IPS-18a (cell line): Measurements from ENCODE around the gene PITPNM1.
A peak's percentile ranks its signal among the peaks of the same experiment; 100 is the strongest.
"Not testable (repeated sequence)": the region's sequence is repeated elsewhere in the genome, so short reads cannot be mapped to it uniquely, and the experiment has no call there.

ENCODE experiments used
- H3K27ac ChIP-seq: one replicate; pipeline ENCODE4 v1.5.1; 2013; ENCODE audit warnings: low read length
- H3K27me3 ChIP-seq: one replicate; pipeline ENCODE4 v1.6.1; 2013; ENCODE audit warnings: mild to moderate bottlenecking, low read length; ENCODE audit not compliant: control insufficient read depth, insufficient read depth
- H3K36me3 ChIP-seq: one replicate; pipeline ENCODE4 v1.6.1; 2013; ENCODE audit warnings: low read depth, low read length; ENCODE audit not compliant: control insufficient read depth
- H3K4me1 ChIP-seq: one replicate; pipeline ENCODE4 v1.6.1; 2013; ENCODE audit warnings: low read depth, low read length; ENCODE audit not compliant: control insufficient read depth
- H3K4me3 ChIP-seq: one replicate; pipeline ENCODE4 v1.5.1; 2013; ENCODE audit warnings: low read length
- H3K9ac ChIP-seq: one replicate; pipeline ENCODE4 v1.6.1; 2013; ENCODE audit warnings: mild to moderate bottlenecking, low read length, moderate library complexity
- H3K9me3 ChIP-seq: one replicate; pipeline ENCODE4 v1.6.1; 2013; ENCODE audit warnings: low read depth, low read length; ENCODE audit not compliant: control insufficient read depth

The PITPNM1 gene

DNA sequence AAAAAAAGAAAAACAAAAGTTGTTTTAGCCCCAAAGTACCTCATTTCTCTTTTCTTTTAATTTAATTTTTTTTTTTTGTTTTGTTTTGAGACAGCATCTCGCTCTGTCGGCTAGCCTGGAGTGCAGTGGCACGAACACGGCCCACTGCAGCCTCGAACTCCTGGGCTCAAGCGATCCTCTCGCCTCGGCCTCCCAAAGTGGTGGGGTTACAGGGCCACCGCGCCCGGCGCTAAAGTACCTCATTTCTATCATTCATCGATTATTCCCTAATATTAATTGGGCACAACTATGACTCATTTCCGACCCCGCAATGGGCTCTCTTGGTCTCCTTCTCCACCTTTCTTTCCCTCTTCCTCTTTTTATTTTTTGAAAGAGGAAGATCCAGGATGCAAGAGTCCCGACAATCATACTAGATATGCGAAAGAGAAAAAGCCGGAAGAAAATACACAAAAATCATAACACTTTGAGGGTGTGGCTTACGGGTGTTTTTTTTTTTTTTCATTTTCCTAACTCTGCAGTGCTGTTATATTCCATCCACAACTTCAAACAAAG is 22.8 kb downstream of the PITPNM1 start:
- no peaks in the 10 kb centered on the region for H3K4me1 ChIP-seq
- H3K4me3 ChIP-seq: peak overlapping the region; percentile 67
- H3K9me3 ChIP-seq: no peaks in the 10 kb centered on the region
- peaks cover 13% of the 10 kb centered on the region for H3K27me3 ChIP-seq
- no peaks in the 10 kb centered on the region for H3K36me3 ChIP-seq
- no peak overlapping the region for H3K27ac ChIP-seq
- peak overlapping the region; percentile 22 for H3K9ac ChIP-seq

DNA sequence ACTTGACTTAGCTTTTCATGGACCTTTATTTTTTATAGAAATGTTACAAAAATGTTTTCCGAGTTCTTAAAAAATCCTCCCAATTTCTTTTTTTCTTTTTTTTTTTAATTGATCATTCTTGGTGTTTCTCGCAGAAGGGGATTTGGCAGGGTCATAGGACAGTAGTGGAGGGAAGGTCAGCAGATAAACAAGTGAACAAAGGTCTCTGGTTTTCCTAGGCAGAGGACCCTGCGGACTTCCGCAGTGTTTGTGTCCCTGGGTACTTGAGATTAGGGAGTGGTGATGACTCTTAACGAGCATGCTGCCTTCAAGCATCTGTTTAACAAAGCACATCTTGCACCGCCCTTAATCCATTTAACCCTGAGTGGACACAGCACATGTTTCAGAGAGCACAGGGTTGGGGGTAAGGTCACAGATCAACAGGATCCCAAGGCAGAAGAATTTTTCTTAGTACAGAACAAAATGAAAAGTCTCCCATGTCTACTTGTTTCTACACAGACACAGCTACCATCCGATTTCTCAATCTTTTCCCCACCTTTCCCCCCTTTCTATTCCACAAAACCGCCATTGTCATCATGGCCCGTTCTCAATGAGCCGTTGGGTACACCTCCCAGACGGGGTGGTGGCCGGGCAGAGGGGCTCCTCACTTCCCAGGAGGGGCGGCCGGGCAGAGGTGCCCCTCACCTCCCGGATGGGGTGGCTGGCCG is 27.7 kb downstream of the PITPNM1 start:
- not testable (repeated sequence) for H3K4me1 ChIP-seq, H3K27me3 ChIP-seq, H3K9ac ChIP-seq, H3K27ac ChIP-seq, H3K36me3 ChIP-seq, H3K4me3 ChIP-seq, H3K9me3 ChIP-seq

DNA sequence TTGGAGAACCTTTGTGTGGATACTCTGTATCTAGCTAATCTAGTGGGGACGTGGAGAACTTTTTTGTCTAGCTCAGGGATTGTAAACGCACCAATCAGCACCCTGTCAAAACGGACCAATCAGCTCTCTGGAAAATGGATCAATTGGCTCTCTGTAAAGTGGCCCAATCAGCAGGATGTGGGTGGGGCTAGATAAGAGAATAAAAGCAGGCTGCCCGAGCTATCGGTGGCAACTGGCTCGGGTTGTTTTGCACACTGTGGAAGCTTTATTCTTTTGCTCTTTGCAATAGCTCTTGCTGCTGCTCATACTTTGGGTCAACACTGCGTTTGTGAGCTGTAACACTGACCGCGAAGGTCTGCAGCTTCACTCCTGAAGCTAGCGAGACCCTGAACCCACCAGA is 28.5 kb downstream of the PITPNM1 start:
- not testable (repeated sequence) for H3K27me3 ChIP-seq, H3K27ac ChIP-seq, H3K4me3 ChIP-seq, H3K36me3 ChIP-seq, H3K9ac ChIP-seq, H3K9me3 ChIP-seq, H3K4me1 ChIP-seq

DNA sequence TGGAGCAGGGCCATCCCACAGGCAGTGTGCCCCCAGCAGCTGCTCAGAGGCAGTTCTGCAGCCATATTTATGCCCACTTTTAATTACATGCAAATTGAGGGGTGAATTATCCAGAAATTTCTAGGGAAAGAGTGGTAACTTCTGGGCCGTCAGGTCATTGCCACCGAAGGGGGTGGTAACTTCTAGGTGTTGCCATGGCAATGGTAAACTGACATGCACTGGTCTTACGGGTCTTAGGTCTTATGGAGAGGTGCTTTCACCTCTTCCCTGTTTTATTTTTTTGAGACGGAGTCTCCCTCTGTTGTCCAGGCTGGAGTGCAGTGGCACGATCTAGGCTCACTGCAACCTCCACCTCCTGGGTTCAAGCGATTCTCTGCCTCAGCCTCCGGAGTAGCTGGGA is 32.3 kb downstream of the PITPNM1 start:
- no peak overlapping the region for H3K4me3 ChIP-seq
- H3K9me3 ChIP-seq: no peaks in the 10 kb centered on the region
- no peaks in the 10 kb centered on the region for H3K27me3 ChIP-seq
- no peaks in the 10 kb centered on the region for H3K36me3 ChIP-seq
- no peaks in the 10 kb centered on the region for H3K4me1 ChIP-seq
- no peak overlapping the region for H3K9ac ChIP-seq
- no peak overlapping the region for H3K27ac ChIP-seq

DNA sequence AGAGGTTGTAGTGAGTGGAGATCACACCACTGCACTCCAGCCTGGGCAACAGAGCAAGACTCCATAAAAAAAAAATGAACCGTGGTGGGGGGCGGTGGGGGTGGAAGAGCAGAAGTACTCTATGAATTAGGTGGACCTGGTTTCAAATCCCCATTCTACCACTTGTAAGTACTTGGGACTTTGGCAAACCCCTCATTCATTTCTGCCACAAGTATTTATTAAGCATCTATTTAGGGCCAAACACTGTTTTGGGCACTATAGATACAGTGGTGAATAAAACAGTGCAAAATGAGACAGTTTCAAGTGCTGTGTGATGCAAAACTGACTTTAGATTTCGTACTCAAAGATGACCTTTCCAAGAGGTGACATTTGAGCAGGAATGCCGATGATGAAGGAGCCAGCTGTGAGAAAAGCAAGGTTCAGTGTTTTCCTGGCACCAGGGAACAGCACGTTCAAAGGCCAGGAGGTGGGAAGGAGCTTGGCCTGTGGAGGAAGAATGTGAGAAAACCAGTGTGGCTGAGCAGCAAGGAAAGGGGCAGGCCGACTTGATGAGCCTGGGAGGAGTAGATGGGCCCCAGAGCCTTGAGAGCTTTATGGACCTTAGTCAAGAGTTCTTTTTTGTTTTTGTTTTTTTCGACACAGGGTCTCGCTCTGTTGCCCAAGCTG is 34.7 kb downstream of the PITPNM1 start:
- Histone ChIP-seq H3K9ac (no peak overlapping the region), H3K27me3 (no peaks in the 10 kb centered on the region), H3K27ac (no peak overlapping the region), H3K4me1 (no peaks in the 10 kb centered on the region), H3K9me3 (no peaks in the 10 kb centered on the region), H3K4me3 (no peak overlapping the region), H3K36me3 (no peaks in the 10 kb centered on the region)

DNA sequence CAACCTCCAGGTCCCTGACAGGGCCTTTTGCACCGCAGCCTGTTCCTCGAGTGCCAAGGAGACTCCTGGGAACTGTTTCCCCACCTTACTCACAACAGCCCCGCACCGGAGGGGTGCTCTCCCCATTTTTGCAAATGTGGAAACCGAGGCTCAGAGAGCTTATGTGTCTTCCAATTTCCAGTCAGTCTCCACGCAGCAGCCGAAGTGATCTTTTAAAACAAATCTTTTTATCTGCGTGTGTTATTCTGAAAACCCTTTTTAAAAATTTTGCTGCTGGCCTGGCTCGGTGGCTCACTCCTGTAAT is 35.7 kb downstream of the PITPNM1 start:
- peak overlapping the region; percentile 68 for H3K4me3 ChIP-seq
- H3K9me3 ChIP-seq: no peaks in the 10 kb centered on the region
- no peak overlapping the region for H3K27ac ChIP-seq
- peak overlapping the region; percentile 28 for H3K9ac ChIP-seq
- H3K36me3 ChIP-seq: no peaks in the 10 kb centered on the region
- no peaks in the 10 kb centered on the region for H3K27me3 ChIP-seq
- H3K4me1 ChIP-seq: no peaks in the 10 kb centered on the region

DNA sequence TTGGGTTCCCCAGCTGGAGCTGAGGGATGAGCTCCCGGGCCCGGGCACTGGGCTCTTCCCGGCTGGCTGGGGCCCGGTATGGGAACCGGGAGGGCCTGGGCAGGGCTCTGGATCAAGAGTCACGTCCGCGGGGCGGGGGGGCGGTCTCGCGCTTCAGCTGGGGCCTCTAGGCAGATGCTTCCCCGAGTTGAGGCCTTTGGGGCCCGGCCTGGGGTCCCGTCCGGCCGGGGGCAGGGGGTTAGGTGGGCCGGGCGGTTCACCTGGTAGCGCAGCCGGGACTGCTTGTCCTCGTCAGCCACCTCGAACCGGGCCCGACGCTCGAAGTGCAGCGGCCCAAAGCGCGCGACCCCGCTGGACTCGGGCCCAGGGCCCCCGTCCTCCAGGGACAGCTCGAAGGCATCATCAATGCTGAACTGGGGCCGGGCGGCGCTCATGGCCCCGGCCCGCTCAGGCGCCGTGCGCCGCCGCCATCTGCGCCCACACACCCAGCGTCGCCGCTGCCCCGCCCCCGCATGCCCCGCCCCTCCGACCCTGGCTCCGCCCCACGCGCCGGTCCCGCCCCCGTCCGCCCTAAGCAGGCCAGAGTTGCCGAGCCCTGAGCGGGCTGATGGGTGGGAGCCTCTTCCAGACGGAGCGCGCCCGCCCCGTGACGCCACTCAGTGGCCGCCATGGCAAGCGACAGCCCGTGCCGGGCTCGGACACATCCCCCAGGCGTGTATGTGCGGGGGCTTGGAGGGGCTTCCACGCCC is 36.2 kb downstream of the PITPNM1 start, which contains the start of gene TMEM134:
Gene TMEM134, minus strand, starts transcription at position 493 of the 749 bp plus-strand sequence. Its CDS starts 59 bp downstream, at position 434.
- Histone ChIP-seq H3K27ac (no peak within 1 kb of the TSS), H3K9ac (peak within 1 kb of the TSS; percentile 69), H3K27me3 (no peaks in the 10 kb centered on the region), H3K36me3 (no peaks in the 10 kb centered on the region), H3K4me1 (peaks cover 5% of the 10 kb centered on the region), H3K4me3 (peak within 1 kb of the TSS; percentile 78), H3K9me3 (no peaks in the 10 kb centered on the region)

DNA sequence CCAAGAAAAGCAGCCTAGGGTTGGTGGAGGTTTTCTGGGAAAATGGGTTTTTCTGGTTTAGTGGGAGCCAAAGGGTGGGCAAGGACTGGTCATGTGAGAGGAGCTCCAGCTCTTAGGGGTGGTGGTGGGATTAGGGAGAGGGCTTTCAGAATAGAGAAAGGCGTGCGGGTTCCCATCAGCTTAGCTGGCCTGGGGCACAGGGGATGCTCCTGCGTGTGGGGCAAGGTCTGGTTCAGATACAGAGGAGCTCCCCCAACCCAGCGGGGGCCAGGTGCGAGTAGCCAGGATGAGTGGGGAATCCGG is 36.8 kb downstream of the PITPNM1 start:
- Histone ChIP-seq H3K27ac (no peak overlapping the region), H3K9me3 (no peaks in the 10 kb centered on the region), H3K4me1 (peaks cover 7% of the 10 kb centered on the region), H3K36me3 (no peaks in the 10 kb centered on the region), H3K4me3 (peak overlapping the region; percentile 78), H3K27me3 (no peaks in the 10 kb centered on the region), H3K9ac (peak overlapping the region; percentile 69)

DNA sequence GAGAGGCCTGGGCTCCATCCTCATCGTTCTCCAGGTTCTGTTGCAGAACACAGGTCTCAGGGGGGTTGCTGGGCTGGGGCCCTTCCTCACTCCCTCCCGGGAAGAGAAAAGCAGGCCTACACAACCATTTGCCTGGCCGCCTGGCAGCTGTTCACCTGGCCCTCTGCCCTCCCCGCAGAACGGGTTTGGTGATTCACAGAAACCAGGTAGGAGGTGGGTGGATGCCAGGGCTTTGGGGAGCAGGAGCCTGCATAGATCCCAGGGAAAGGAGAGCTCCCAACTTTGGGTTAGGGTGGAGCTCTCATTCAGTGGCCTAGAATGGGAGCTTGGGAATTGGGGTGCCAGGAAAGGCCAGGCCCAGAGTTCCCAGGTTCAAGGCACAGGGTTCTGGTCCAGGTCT is 37.1 kb downstream of the PITPNM1 start:
- H3K4me1 ChIP-seq: peaks cover 7% of the 10 kb centered on the region
- H3K36me3 ChIP-seq: no peaks in the 10 kb centered on the region
- H3K9ac ChIP-seq: peak overlapping the region; percentile 69
- H3K27me3 ChIP-seq: no peaks in the 10 kb centered on the region
- no peak overlapping the region for H3K27ac ChIP-seq
- H3K9me3 ChIP-seq: no peaks in the 10 kb centered on the region
- H3K4me3 ChIP-seq: peak overlapping the region; percentile 78

DNA sequence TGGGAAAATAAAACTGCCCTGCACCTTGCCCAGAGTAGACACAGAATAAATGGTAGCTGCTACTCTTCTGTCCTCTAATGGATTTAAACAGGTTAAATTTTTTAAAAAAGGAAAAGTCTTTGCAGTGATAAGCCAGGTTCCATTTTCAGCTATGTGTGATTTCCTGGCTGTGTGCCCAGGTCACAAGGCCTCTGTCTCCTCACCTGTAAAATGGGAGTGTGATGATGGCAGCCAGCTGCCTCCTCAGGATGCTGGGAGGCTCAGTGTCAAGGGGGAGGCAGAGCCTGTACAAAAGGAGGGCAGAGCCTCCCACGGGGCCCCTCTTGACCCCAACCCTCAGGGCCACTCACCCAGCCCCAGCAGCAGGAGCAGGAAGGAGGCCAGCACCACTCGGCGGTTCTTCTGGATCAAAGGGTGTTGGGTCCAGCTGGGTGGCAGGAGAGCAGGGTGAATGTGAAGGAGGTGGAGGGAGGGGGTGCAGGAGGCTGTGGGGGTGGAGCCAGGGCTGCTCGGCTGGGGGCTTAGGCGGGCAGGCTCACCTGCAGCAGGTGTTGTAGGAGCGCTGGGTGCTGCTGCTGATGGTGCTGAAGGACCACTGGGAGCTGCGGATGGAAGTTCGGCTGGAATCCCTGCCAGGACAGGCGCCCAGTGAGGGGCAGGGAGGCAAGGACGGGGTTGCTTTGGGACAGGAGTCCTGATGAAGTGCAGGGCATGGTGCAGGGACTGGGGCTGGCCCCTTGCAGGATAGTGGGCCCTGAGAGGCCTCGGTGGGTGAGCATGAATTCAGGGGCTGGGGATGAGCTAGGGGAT is 38.0 kb downstream of the PITPNM1 start:
- Histone ChIP-seq H3K9ac (no peak overlapping the region), H3K9me3 (no peaks in the 10 kb centered on the region), H3K27ac (no peak overlapping the region), H3K36me3 (no peaks in the 10 kb centered on the region), H3K27me3 (no peaks in the 10 kb centered on the region), H3K4me1 (peaks cover 7% of the 10 kb centered on the region), H3K4me3 (no peak overlapping the region)

DNA sequence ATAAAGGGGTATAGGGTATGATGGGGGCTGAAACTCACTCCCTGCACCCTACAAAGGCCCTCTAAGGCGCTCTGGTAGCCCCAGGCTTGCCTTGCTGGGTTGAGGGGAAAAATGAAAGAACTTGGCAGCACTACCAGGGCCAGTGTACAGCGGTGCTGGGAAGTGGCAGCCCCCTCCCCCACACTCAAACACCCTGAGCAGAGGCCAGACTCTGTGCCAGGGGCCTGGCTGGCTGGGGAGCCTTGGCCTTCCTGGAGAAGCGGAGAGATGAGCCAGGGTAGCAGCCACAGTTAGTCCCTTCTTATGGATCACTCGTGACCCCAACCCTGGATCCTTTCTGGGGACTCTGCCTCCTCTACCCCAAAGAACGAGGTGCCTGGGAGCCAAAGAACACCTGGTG is 38.8 kb downstream of the PITPNM1 start:
- Histone ChIP-seq H3K4me1 (peaks cover 7% of the 10 kb centered on the region), H3K27ac (no peak overlapping the region)

More for the DNA sequence above, 38.8 kb downstream of the PITPNM1 start:
- Histone ChIP-seq H3K36me3 (no peaks in the 10 kb centered on the region), H3K9me3 (no peaks in the 10 kb centered on the region), H3K9ac (no peak overlapping the region), H3K4me3 (no peak overlapping the region), H3K27me3 (no peaks in the 10 kb centered on the region)
